ENCODE data around the gene PIGQ.
A peak's percentile ranks its signal among the peaks of the same experiment; 100 is the strongest.

PIGQ gene

DNA sequence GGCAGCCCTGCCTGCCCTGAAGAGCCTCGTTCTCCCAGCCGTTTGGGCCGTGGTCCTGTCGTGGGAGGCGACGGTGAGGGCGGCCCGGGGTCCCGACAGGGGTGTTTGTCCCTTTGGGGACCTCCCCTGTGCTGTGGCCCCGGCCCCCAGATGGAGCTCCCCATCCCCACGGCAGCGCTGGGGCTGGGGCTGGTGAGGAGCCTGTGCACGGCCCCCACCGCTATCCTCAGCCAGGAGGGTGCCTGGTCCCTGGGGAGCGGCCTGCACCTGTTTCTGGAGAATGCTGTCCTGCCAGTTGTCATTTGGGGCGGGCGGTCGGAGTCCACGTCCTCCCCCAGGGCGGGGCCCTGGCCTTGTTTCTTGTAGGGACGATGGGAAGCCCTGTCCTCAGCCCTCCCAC, 35.6 kb upstream of the PIGQ start:
- DNase-seq (ENCODE audit: low read depth in 4 of 4, low spot score in 1 of 4), result no peak

GRCh38 chr16:534856-535445, 34.8 kb upstream of the PIGQ start:
- DNase-seq (ENCODE audit: low read depth in 4 of 4, low spot score in 1 of 4), result no peak

DNA sequence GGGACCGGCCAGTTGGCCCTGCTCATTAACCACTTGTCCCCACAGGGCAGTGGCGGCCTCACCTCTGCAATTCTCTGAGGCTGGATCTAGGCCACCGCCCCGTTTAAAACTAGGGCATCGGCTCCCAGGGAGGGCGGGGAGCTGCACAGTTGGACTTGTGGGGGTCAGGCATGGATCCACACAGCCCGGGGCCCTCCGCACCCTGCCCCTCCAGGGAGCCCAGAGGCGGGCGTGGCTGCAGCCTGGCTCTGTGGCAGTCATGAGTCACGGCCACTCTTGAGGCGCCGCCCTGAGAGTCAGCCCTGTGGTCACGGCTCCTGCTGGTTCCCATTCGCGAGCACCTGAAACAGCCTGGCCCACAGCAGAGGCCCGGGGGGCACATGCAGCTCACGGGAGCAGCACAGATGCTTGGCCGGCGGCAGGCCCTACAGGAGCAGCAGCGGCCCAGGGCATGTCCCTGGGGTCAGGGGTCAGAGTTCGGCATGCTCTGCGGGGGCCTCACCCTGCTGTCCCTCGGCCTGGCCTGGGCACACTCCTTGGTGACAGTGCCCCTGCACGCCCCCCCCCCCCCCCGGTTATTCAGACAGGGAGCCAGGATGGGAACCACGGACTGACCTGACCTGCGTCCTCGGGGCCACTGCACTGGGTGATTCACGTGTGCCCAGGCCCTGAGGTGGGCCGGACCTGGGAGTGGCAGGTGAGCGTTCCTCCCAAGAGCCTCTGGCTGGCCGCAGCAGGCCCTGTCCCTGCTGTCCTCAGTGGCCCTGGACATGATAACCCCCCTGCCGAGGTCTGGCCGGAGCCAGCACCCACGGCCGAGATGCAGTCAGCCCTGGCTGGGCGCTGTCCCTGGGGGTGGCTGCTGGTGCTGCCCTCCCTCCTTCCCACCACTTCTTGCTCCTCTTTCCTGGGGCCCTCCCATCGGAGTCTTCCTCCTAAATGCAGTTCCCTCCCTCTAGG, 34.0 kb upstream of the PIGQ start:
- no peak for DNase-seq (ENCODE audit: low read depth in 4 of 4, low spot score in 1 of 4)

- no peak for DNase-seq (ENCODE audit: low read depth in 4 of 4, low spot score in 1 of 4)
These were observed 33.0 kb upstream of the PIGQ start for GRCh38 chr16:536746-537145.

GRCh38 chr16:537415-538335, 32.1 kb upstream of the PIGQ start:
- DNase-seq (ENCODE audit: low read depth in 4 of 4, low spot score in 1 of 4), result no peak

GRCh38 chr16:539901-540530, 29.8 kb upstream of the PIGQ start:
- no peak for DNase-seq (ENCODE audit: low read depth in 4 of 4, low spot score in 1 of 4)

- DNase-seq (ENCODE audit: low read depth in 4 of 4, low spot score in 1 of 4), result no peak
These were observed 29.0 kb upstream of the PIGQ start for GRCh38 chr16:540645-541340.

- DNase-seq (ENCODE audit: low read depth in 4 of 4, low spot score in 1 of 4), result no peak
These were observed 26.2 kb upstream of the PIGQ start for GRCh38 chr16:543301-544164.

DNA sequence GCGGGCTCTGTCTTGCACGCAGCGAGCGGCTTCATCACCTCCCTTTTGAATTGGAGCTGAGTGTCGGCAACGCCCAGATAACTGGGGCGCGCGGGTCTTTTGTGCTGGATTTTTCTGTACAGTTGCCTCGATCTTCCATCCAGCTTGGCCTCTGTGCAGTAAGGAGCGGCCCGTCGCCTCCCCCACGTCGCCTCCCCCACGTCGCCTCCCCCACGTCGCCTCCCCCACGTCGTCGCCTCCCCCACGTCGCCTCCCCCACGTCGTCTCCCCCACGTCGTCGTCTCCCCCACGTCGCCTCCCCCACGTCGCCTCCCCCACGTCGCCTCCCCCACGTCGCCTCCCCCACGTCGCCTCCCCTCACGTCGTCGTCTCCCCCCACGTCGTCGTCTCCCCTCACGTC, 25.3 kb upstream of the PIGQ start:
- no peak for DNase-seq (ENCODE audit: low read depth in 4 of 4, low spot score in 1 of 4)

DNA sequence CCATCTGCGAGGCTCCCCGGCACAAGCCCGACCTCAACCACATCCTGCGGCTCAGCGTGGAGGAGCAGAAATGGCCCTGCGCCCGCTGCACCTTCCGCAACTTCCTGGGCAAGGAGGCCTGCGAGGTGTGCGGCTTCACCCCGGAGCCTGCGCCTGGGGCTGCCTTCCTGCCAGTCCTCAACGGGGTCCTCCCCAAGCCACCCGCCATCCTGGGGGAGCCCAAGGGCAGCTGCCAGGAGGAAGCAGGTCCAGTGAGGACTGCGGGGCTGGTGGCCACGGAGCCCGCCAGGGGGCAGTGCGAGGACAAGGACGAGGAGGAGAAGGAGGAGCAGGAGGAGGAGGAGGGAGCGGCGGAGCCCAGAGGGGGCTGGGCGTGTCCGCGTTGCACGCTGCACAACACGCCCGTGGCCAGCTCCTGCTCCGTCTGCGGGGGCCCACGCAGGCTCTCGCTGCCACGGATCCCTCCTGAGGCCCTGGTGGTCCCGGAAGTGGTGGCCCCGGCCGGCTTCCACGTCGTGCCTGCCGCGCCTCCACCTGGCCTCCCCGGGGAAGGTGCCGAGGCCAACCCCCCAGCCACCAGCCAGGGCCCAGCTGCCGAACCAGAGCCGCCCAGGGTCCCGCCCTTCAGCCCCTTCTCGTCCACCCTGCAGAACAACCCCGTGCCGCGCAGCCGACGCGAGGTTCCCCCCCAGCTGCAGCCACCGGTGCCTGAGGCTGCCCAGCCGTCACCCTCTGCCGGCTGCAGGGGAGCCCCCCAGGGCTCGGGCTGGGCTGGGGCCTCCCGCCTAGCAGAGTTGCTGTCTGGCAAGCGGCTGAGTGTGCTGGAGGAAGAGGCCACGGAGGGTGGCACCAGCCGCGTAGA, 22.6 kb upstream of the PIGQ start:
- peak in 1 of 4 experiments; percentile 28 for DNase-seq (ENCODE audit: low read depth in 4 of 4, low spot score in 1 of 4)

GRCh38 chr16:548586-548985, 21.2 kb upstream of the PIGQ start:
- DNase-seq (ENCODE audit: low read depth in 4 of 4, low spot score in 1 of 4), result no peak

DNA sequence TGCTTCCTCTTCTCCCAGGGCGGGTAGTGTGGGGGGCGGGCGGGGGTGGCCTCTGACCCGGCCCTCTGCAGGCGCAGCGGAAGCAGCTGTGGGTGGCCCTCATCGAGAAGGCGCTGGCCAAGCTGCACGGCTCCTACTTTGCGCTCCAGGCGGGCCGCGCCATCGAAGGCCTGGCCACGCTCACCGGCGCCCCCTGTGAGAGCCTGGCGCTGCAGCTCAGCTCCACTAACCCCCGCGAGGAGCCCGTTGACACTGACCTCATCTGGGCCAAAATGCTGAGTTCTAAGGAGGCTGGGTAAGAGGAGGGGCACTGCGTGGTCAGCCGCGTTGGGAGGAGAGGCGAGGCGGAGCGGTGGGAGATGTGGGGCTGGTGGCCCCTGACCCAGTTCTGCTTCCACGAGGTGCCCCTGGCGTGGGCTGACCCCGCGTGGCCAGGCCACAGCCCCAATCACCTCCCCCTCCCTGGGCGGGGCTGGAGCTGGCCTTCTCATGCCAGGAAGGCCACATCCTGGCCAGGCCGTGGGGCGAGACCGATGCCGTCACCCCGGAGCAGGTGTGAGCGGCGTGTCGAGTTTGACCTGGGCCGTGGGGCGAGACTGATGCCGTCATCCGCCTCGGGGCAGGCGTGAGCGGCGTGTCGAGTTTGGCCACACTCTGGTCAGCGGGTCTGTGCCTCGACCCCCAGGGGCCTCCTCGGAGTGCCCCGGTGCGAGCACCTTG, 20.1 kb upstream of the PIGQ start:
- no peak for DNase-seq (ENCODE audit: low read depth in 4 of 4, low spot score in 1 of 4)

- DNase-seq (ENCODE audit: low read depth in 4 of 4, low spot score in 1 of 4), result no peak
These were observed 18.6 kb upstream of the PIGQ start for GRCh38 chr16:551210-551609.

GRCh38 chr16:552171-552570, 17.6 kb upstream of the PIGQ start:
- DNase-seq (ENCODE audit: low read depth in 4 of 4, low spot score in 1 of 4), result no peak

- DNase-seq (ENCODE audit: low read depth in 4 of 4, low spot score in 1 of 4), result no peak
These were observed 16.0 kb upstream of the PIGQ start for GRCh38 chr16:553601-554296.

DNA sequence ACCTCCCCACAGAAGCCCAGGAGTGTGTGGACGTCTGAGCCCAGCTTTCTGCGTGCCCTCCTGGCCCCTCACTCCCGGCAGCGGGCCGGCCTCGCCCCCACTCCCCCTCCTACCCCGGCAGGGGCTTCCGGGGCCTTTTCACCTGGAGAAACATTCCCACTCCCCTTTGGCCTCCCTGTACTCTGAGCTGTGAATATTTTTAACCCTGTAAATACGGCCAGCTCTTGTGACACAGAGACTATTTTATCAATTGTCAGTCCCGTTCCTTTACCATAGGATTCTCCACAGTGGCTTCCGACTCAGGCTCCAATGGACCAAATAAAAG, 15.5 kb upstream of the PIGQ start:
- DNase-seq (ENCODE audit: low read depth in 4 of 4, low spot score in 1 of 4), result no peak

GRCh38 chr16:554640-555365, 15.0 kb upstream of the PIGQ start:
- no peak for DNase-seq (ENCODE audit: low read depth in 4 of 4, low spot score in 1 of 4)

All from stimulated activated CD4-positive, alpha-beta T cell treated with anti-CD3 and anti-CD28 coated beads, Interleukin-1b, Interleukin-23, amount 100 ng/mL, for 24 hours (primary cell).